ENCODE measurements around the gene COMMD1.

GRCh38 chr2:62029910-62030309 is 124.4 kb downstream of the COMMD1 start:
- TF ChIP-seq EZH2 (IDR thresholded peaks at IDR 0.05; ENCODE audit: low read length, unreplicated experiment) = no peak
- no peak for TF ChIP-seq CTCF (conservative IDR thresholded peaks at IDR 0.05; ENCODE audit: low read depth, low read length)
- TF ChIP-seq EZH2phosphoT487 (IDR thresholded peaks at IDR 0.05; ENCODE audit: borderline replicate concordance, low read length) = no peak

Measured in PC-3 (cell line).